ENCODE results near the gene ARHGEF26.

ARHGEF26 gene

DNA sequence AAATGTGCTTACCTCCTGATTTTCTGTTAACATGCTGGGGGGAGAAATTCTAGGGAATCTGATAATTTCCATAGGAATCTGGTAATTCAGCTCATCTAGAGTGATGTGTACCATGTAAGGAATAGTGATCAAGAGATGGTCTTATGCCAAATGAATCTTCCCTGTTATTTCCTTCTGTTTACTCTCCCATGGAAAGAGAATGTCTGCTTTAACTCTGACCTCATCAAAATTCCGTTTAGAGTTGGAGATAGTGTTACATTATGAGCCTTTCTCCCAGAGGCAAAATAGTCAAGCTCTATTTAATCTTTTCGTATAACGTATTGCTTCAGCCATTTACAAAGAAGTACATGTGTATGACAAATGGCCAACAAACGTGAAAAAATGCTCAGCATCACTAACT is 76.6 kb downstream of the ARHGEF26 start:
- no peaks in the 10 kb centered on the region for H3K9me3 ChIP-seq (ENCODE audit: insufficient read depth, low read length, severe bottlenecking)
- H3K4me2 ChIP-seq (ENCODE audit: insufficient read depth, low read length) = no peak overlapping the region
- no peaks in the 10 kb centered on the region for H4K20me1 ChIP-seq (ENCODE audit: insufficient read depth, low read length)
- no peaks in the 10 kb centered on the region for H3K79me2 ChIP-seq (ENCODE audit: insufficient read depth, low read length)
- no peak for DNase-seq
- no peak overlapping the region for H3K4me3 ChIP-seq (ENCODE audit: low read depth in 1 of 2, low read length in 2 of 2)
- H3K9ac ChIP-seq (ENCODE audit: low read depth, low read length) = no peak overlapping the region
- H3K4me1 ChIP-seq (ENCODE audit: insufficient read depth, low read length) = no peaks in the 10 kb centered on the region
- no peak overlapping the region for H3K27ac ChIP-seq (ENCODE audit: low read length)
- ATAC-seq (ENCODE audit: insufficient read depth, low read depth) = no peak
- no peak overlapping the region for H2AFZ ChIP-seq (ENCODE audit: low read depth, low read length)
- no peaks in the 10 kb centered on the region for H3K36me3 ChIP-seq (ENCODE audit: insufficient read depth, low read length)
- no peak for TF ChIP-seq EZH2 (IDR thresholded peaks at IDR 0.05; ENCODE audit: borderline replicate concordance, low read depth, low read length, severe bottlenecking)
- TF ChIP-seq, protein P1, sequence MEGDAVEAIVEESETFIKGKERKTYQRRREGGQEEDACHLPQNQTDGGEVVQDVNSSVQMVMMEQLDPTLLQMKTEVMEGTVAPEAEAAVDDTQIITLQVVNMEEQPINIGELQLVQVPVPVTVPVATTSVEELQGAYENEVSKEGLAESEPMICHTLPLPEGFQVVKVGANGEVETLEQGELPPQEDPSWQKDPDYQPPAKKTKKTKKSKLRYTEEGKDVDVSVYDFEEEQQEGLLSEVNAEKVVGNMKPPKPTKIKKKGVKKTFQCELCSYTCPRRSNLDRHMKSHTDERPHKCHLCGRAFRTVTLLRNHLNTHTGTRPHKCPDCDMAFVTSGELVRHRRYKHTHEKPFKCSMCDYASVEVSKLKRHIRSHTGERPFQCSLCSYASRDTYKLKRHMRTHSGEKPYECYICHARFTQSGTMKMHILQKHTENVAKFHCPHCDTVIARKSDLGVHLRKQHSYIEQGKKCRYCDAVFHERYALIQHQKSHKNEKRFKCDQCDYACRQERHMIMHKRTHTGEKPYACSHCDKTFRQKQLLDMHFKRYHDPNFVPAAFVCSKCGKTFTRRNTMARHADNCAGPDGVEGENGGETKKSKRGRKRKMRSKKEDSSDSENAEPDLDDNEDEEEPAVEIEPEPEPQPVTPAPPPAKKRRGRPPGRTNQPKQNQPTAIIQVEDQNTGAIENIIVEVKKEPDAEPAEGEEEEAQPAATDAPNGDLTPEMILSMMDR (IDR thresholded peaks at IDR 0.05; ENCODE audit: borderline replicate concordance, extremely low read depth, low read length, poor library complexity, severe bottlenecking) = no peak
- H3K27me3 ChIP-seq (ENCODE audit: insufficient read depth, low read length, poor library complexity) = no peaks in the 10 kb centered on the region

DNA sequence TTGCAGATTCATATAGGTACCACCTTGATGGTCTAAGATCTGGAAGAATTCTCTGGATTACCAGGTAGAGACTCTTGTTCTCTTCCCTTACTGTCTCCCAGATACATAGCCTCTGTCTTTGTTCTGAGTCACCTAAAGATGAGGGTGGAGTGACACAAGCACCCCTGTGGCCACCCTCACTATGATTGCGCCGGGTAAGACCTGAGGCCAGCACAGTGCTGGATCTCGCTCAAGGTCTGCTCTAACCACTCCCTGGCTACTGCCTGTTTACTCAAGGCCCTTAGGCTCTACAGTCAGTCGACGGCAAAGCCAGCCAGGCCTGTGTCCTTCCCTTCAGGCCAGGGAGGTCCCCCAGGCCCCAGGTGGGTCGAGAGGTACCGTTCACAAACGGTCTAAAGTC is 88.3 kb downstream of the ARHGEF26 start:
- H3K9ac ChIP-seq (ENCODE audit: low read depth, low read length) = no peak overlapping the region
- H3K27ac ChIP-seq (ENCODE audit: low read length) = no peak overlapping the region
- no peak overlapping the region for H3K4me2 ChIP-seq (ENCODE audit: insufficient read depth, low read length)
- ATAC-seq (ENCODE audit: insufficient read depth, low read depth) (no peak), DNase-seq (no peak)
- H3K27me3 ChIP-seq (ENCODE audit: insufficient read depth, low read length, poor library complexity) = no peaks in the 10 kb centered on the region
- no peaks in the 10 kb centered on the region for H3K4me1 ChIP-seq (ENCODE audit: insufficient read depth, low read length)
- no peak overlapping the region for H3K4me3 ChIP-seq (ENCODE audit: low read depth in 1 of 2, low read length in 2 of 2)
- no peaks in the 10 kb centered on the region for H3K36me3 ChIP-seq (ENCODE audit: insufficient read depth, low read length)
- H4K20me1 ChIP-seq (ENCODE audit: insufficient read depth, low read length) = no peaks in the 10 kb centered on the region
- TF ChIP-seq EZH2 (IDR thresholded peaks at IDR 0.05; ENCODE audit: borderline replicate concordance, low read depth, low read length, severe bottlenecking) = no peak
- no peak overlapping the region for H2AFZ ChIP-seq (ENCODE audit: low read depth, low read length)
- H3K9me3 ChIP-seq (ENCODE audit: insufficient read depth, low read length, severe bottlenecking) = no peaks in the 10 kb centered on the region
- no peaks in the 10 kb centered on the region for H3K79me2 ChIP-seq (ENCODE audit: insufficient read depth, low read length)

DNA sequence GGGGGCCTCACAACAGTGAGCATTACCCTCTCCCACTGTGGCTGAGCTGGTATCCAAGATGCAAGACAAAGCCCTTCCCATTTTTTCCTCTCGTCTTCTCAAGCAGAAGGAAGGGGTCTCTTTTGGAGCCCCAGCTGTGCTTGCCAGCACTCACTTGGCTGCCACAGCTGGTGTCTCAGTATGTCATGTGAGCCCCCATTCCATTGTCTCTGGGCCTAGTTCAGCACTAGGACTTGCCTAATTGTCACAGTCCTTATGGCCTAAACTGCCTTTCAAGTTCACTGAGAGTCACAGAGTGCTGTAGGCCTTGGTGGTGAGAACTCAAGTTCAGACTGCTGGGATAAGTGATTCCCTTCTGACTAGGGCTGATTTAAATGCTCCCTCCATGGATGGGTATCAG is 89.8 kb downstream of the ARHGEF26 start:
- Histone ChIP-seq H3K36me3 (ENCODE audit: insufficient read depth, low read length) (no peaks in the 10 kb centered on the region), H3K4me2 (ENCODE audit: insufficient read depth, low read length) (no peak overlapping the region), H2AFZ (ENCODE audit: low read depth, low read length) (no peak overlapping the region), H3K9ac (ENCODE audit: low read depth, low read length) (no peak overlapping the region), H3K27me3 (ENCODE audit: insufficient read depth, low read length, poor library complexity) (no peaks in the 10 kb centered on the region), H3K4me3 (ENCODE audit: low read depth in 1 of 2, low read length in 2 of 2) (no peak overlapping the region), H3K9me3 (ENCODE audit: insufficient read depth, low read length, severe bottlenecking) (no peaks in the 10 kb centered on the region), H4K20me1 (ENCODE audit: insufficient read depth, low read length) (no peaks in the 10 kb centered on the region), H3K4me1 (ENCODE audit: insufficient read depth, low read length) (no peaks in the 10 kb centered on the region), H3K27ac (ENCODE audit: low read length) (no peak overlapping the region), H3K79me2 (ENCODE audit: insufficient read depth, low read length) (no peaks in the 10 kb centered on the region)
- no peak for TF ChIP-seq EZH2 (IDR thresholded peaks at IDR 0.05; ENCODE audit: borderline replicate concordance, low read depth, low read length, severe bottlenecking)
- TF ChIP-seq, protein P1 (IDR thresholded peaks at IDR 0.05; ENCODE audit: borderline replicate concordance, extremely low read depth, low read length, poor library complexity, severe bottlenecking) = no peak
- ATAC-seq (ENCODE audit: insufficient read depth, low read depth) = no peak
- DNase-seq = no peak

DNA sequence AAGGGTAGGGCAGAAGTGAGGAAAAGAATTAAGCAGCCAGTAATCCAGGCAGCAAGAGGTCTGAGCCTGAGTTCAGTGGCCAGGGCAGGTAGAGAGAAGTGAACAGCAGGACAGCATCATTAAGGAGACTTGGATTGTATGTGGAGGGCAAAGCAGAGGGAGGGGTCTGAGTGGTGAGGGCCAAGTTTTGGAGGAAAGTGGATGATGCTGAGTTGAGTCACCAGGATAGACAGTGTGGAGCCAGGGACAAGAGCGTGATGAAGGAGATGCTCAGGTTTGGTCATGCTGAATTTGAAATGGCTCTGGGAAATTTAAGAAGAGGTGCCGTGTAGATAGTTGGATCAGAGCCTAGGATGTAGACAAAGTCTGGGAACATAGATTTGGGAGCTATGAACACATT is 93.1 kb downstream of the ARHGEF26 start:
- Histone ChIP-seq H3K36me3 (ENCODE audit: insufficient read depth, low read length) (no peaks in the 10 kb centered on the region), H3K9me3 (ENCODE audit: insufficient read depth, low read length, severe bottlenecking) (no peaks in the 10 kb centered on the region), H3K79me2 (ENCODE audit: insufficient read depth, low read length) (no peaks in the 10 kb centered on the region), H3K27me3 (ENCODE audit: insufficient read depth, low read length, poor library complexity) (no peaks in the 10 kb centered on the region), H2AFZ (ENCODE audit: low read depth, low read length) (no peak overlapping the region), H3K27ac (ENCODE audit: low read length) (no peak overlapping the region), H3K9ac (ENCODE audit: low read depth, low read length) (no peak overlapping the region), H4K20me1 (ENCODE audit: insufficient read depth, low read length) (no peaks in the 10 kb centered on the region), H3K4me1 (ENCODE audit: insufficient read depth, low read length) (no peaks in the 10 kb centered on the region), H3K4me3 (ENCODE audit: low read depth in 1 of 2, low read length in 2 of 2) (no peak overlapping the region), H3K4me2 (ENCODE audit: insufficient read depth, low read length) (no peak overlapping the region)
- TF ChIP-seq, protein P1 (IDR thresholded peaks at IDR 0.05; ENCODE audit: borderline replicate concordance, extremely low read depth, low read length, poor library complexity, severe bottlenecking) = no peak
- TF ChIP-seq EZH2 (IDR thresholded peaks at IDR 0.05; ENCODE audit: borderline replicate concordance, low read depth, low read length, severe bottlenecking) = no peak
- ATAC-seq (ENCODE audit: insufficient read depth, low read depth) (no peak), DNase-seq (no peak)

Measured in DND-41 (cell line).